H9 (cell line): Measurements from ENCODE around the gene PEX26. TPM values are rescaled to one million over a fixed set of nuclear protein-coding genes. Genes with fewer than 3 reads are reported as not detected.
"Not testable (repeated sequence)": the region's sequence is repeated elsewhere in the genome, so short reads cannot be mapped to it uniquely, and the experiment has no call there.

Experiments used
- DNase-seq: peaks from one replicate; pipeline ENCODE4 v3.0.0-alpha.2; 2017
- H2AFZ ChIP-seq: one replicate; pipeline ENCODE4 v1.6.1; 2013; ENCODE audit warnings: mild to moderate bottlenecking, low read length, control low read depth, moderate library complexity
- H2AK5ac ChIP-seq: 2 replicates; pipeline ENCODE4 v1.6.1; 2013; ENCODE audit warnings: low read length, control low read depth, mixed read lengths; ENCODE audit not compliant: insufficient read length
- H2BK120ac ChIP-seq: one replicate; pipeline ENCODE4 v1.6.1; 2013; ENCODE audit warnings: low read depth, mild to moderate bottlenecking, low read length, control low read depth, inconsistent platforms; ENCODE audit not compliant: poor library complexity, severe bottlenecking
- H2BK12ac ChIP-seq: 2 replicates; pipeline ENCODE4 v1.6.1; 2013; ENCODE audit warnings: low read length, control low read depth, mixed read lengths, low read depth; ENCODE audit not compliant: insufficient read length
- H2BK15ac ChIP-seq: 2 replicates; pipeline ENCODE4 v1.6.1; 2013; ENCODE audit warnings: low read depth, low read length, control low read depth
- H2BK20ac ChIP-seq: one replicate; pipeline ENCODE4 v1.6.1; 2013; ENCODE audit warnings: low read depth, mild to moderate bottlenecking, low read length, control low read depth, inconsistent platforms; ENCODE audit not compliant: poor library complexity, severe bottlenecking
- H2BK5ac ChIP-seq: 2 replicates; pipeline ENCODE4 v1.6.1; 2013; ENCODE audit warnings: low read length, control low read depth, mixed read lengths; ENCODE audit not compliant: insufficient read length
- H3K14ac ChIP-seq: 2 replicates; pipeline ENCODE4 v1.6.1; 2013; ENCODE audit warnings: low read length, control low read depth; ENCODE audit not compliant: insufficient read depth
- H3K18ac ChIP-seq: 2 replicates; pipeline ENCODE4 v1.6.1; 2013; ENCODE audit warnings: low read depth, mild to moderate bottlenecking, mixed read lengths, low read length, control low read depth; ENCODE audit not compliant: insufficient read length
- H3K23ac ChIP-seq: 2 replicates; pipeline ENCODE4 v1.6.1; 2013; ENCODE audit warnings: low read length, control low read depth, mixed read lengths, low read depth; ENCODE audit not compliant: insufficient read length
- H3K23me2 ChIP-seq: 2 replicates; pipeline ENCODE4 v1.6.1; 2013; ENCODE audit warnings: low read depth, mild to moderate bottlenecking, mixed read lengths, low read length, control low read depth; ENCODE audit not compliant: insufficient read length, poor library complexity, severe bottlenecking
- H3K27ac ChIP-seq: 2 replicates; pipeline ENCODE4 v1.5.1; 2013; ENCODE audit warnings: low read length, control low read depth, mixed read lengths, low read depth; ENCODE audit not compliant: insufficient read length
- H3K27me3 ChIP-seq: 2 replicates; pipeline ENCODE4 v1.6.1; 2013; ENCODE audit warnings: low read length, control low read depth, inconsistent platforms; ENCODE audit not compliant: insufficient read depth
- H3K4ac ChIP-seq: 2 replicates; pipeline ENCODE4 v1.6.1; 2013; ENCODE audit warnings: low read depth, mild to moderate bottlenecking, control low read depth, inconsistent platforms, low read length, moderate library complexity
- H3K4me1 ChIP-seq: 2 replicates; pipeline ENCODE4 v1.6.1; 2013; ENCODE audit warnings: low read length, control low read depth, inconsistent platforms; ENCODE audit not compliant: insufficient read depth
- H3K4me2 ChIP-seq: 2 replicates; pipeline ENCODE4 v1.6.1; 2013; ENCODE audit warnings: low read length, control low read depth, mixed read lengths; ENCODE audit not compliant: insufficient read length, insufficient read depth
- H3K56ac ChIP-seq: 2 replicates; pipeline ENCODE4 v1.6.1; 2013; ENCODE audit warnings: low read depth, mild to moderate bottlenecking, mixed read lengths, low read length, control low read depth; ENCODE audit not compliant: insufficient read length
- H3K79me1 ChIP-seq: 2 replicates; pipeline ENCODE4 v1.6.1; 2013; ENCODE audit warnings: low read depth, mild to moderate bottlenecking, moderate library complexity, low read length, control low read depth, inconsistent platforms; ENCODE audit not compliant: insufficient read depth, poor library complexity, severe bottlenecking
- H3K79me2 ChIP-seq: 2 replicates; pipeline ENCODE4 v1.6.1; 2013; ENCODE audit warnings: low read length, control low read depth, inconsistent platforms; ENCODE audit not compliant: insufficient read depth
- H3K9ac ChIP-seq: 2 replicates; pipeline ENCODE4 v1.6.1; 2013; ENCODE audit warnings: low read length, control low read depth, mixed read lengths; ENCODE audit not compliant: insufficient read length; ENCODE audit errors: extremely low read depth
- H3K9me3 ChIP-seq: one replicate; pipeline ENCODE4 v1.6.1; 2013; ENCODE audit warnings: low read depth, low read length, inconsistent platforms; ENCODE audit not compliant: control insufficient read depth
- H3T11ph ChIP-seq: one replicate; pipeline ENCODE4 v1.6.1; 2013; ENCODE audit warnings: mild to moderate bottlenecking, low read length, control low read depth, inconsistent platforms
- H4K20me1 ChIP-seq: one replicate; pipeline ENCODE4 v1.6.1; 2013; ENCODE audit not compliant: control insufficient read depth, insufficient read length, insufficient read depth
- H4K5ac ChIP-seq: 2 replicates; pipeline ENCODE4 v1.6.1; 2013; ENCODE audit warnings: low read depth, mild to moderate bottlenecking, mixed read lengths, low read length, control low read depth; ENCODE audit not compliant: insufficient read length
- H4K8ac ChIP-seq: replicated peaks from 2 replicates; pipeline ENCODE4 v1.6.1; 2013; ENCODE audit warnings: low read length, control low read depth, mixed read lengths, low read depth; ENCODE audit not compliant: insufficient read length
- H4K91ac ChIP-seq: 2 replicates; pipeline ENCODE4 v1.6.1; 2013; ENCODE audit warnings: low read depth, mild to moderate bottlenecking, moderate library complexity, mixed read lengths, low read length, control low read depth; ENCODE audit not compliant: insufficient read length
- H3K27ac Mint-ChIP-seq, 3 experiments: 2 replicates in 2 of 3; 3 replicates in 1 of 3; pipeline ENCODE4 v1.8.0; 2020 to 2021; ENCODE audit warnings: mixed read lengths in 3 of 3, mild to moderate bottlenecking in 1 of 3, moderate library complexity in 1 of 3
- H3K27me3 Mint-ChIP-seq: 2 replicates; pipeline ENCODE4 v1.8.0; 2021; ENCODE audit warnings: low read depth, mild to moderate bottlenecking, moderate library complexity, mixed read lengths
- H3K36me3 Mint-ChIP-seq, 3 experiments: 2 replicates in 2 of 3; 3 replicates in 1 of 3; pipeline ENCODE4 v1.8.0; 2020 to 2021; ENCODE audit warnings: low read depth in 3 of 3, mixed read lengths in 3 of 3; ENCODE audit not compliant: insufficient read depth in 1 of 3
- H3K4me1 Mint-ChIP-seq, 2 experiments: 2 replicates each; pipeline ENCODE4 v1.8.0; 2020; ENCODE audit warnings: mixed read lengths in 2 of 2
- H3K4me3 Mint-ChIP-seq, 2 experiments: 2 replicates in 1 of 2; 3 replicates in 1 of 2; pipeline ENCODE4 v1.8.0; 2020 to 2021; ENCODE audit warnings: mild to moderate bottlenecking in 2 of 2, mixed read lengths in 2 of 2, moderate library complexity in 1 of 2
- H3K9me3 Mint-ChIP-seq, 2 experiments: 2 replicates in 1 of 2; 3 replicates in 1 of 2; pipeline ENCODE4 v1.8.0; 2020; ENCODE audit warnings: mild to moderate bottlenecking in 2 of 2, mixed read lengths in 2 of 2, moderate library complexity in 1 of 2
- WGBS: extraction: QIAGEN DNeasy Blood & Tissue Kit; methylation state at CpG from one replicate; pipeline ENCODE4 v1.1.7; 2013; ENCODE audit warnings: missing lambda C conversion rate, low lambda C conversion rate, mixed read lengths; ENCODE audit not compliant: insufficient read length; ENCODE audit errors: extremely low coverage; 5-methylcytosine and 5-hydroxymethylcytosine counted together
- total RNA-seq: library from RNA; stranded (reverse); gene quantifications from 2 replicates; pipeline ENCODE4 v1.2.1, GENCODE V29; 2021
- TF ChIP-seq, protein P1 (sequence below): fragments of 200-600 bp; sonication (generic); conservative IDR thresholded peaks from 3 replicates; pipeline ENCODE4 v1.8.0; 2021; ENCODE audit warnings: antibody characterized with exemption, mild to moderate bottlenecking

Gene PEX26
- total RNA-seq, 1 experiment from 2014 or later = 35.4 TPM

DNA sequence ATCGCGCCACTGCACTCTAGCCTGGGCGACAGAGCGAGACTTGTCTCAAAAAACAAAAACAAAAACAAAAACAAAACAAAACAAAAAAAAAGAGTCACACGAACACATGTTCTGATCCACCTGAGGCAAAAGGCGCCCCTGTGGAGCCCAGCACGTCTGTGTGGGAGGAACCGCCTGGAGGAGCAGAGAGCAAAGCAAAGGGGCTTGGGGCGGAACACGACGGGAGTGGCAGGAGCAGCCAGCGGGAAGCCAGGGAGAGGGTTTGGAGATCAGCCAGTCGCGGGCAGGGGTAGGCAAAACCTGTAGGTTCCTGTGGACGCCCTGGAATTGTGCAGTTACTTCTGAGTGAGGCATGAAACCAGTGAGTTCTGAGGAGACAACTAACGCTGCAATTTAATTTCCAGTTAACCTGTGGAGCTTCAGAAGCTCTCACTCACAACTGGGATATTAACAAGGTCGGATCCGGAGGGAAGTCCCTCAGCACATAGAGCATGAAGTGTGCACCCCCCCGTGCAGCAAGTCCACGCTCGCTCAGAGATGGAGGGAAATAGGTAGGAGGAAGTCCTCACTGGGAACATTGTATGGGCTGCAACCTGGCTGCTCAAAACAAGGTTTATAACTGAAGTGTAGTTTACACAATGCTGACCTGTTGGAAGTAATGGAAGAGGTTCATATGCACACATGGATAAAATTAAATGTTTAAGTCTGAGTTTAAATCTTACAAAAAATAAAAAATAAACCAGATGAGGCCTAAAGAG is 59.0 kb downstream of the PEX26 start:
- H3K18ac ChIP-seq = no peak overlapping the region
- H3K4me3 Mint-ChIP-seq = no peak overlapping the region
- TF ChIP-seq, protein P1, sequence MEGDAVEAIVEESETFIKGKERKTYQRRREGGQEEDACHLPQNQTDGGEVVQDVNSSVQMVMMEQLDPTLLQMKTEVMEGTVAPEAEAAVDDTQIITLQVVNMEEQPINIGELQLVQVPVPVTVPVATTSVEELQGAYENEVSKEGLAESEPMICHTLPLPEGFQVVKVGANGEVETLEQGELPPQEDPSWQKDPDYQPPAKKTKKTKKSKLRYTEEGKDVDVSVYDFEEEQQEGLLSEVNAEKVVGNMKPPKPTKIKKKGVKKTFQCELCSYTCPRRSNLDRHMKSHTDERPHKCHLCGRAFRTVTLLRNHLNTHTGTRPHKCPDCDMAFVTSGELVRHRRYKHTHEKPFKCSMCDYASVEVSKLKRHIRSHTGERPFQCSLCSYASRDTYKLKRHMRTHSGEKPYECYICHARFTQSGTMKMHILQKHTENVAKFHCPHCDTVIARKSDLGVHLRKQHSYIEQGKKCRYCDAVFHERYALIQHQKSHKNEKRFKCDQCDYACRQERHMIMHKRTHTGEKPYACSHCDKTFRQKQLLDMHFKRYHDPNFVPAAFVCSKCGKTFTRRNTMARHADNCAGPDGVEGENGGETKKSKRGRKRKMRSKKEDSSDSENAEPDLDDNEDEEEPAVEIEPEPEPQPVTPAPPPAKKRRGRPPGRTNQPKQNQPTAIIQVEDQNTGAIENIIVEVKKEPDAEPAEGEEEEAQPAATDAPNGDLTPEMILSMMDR = no peak
- H3K9me3 Mint-ChIP-seq = peaks cover 8% of the 10 kb centered on the region in 2 experiments; a peak in 4 of 5 replicates
- no peak for DNase-seq
- no peaks in the 10 kb centered on the region for H4K20me1 ChIP-seq
- H4K91ac ChIP-seq = no peak overlapping the region
- H3K14ac ChIP-seq = no peak overlapping the region
- H3K79me1 ChIP-seq = no peaks in the 10 kb centered on the region
- H2BK20ac ChIP-seq = no peak overlapping the region
- no peak overlapping the region for H3K4ac ChIP-seq
- no peaks in the 10 kb centered on the region for H3K79me2 ChIP-seq
- H2AK5ac ChIP-seq = no peak overlapping the region
- H3K4me1 Mint-ChIP-seq = peaks cover 3 to 14% of the 10 kb centered on the region in 2 experiments; a peak in 3 of 4 replicates
- H3K9ac ChIP-seq = no peak overlapping the region
- H3K36me3 Mint-ChIP-seq = peaks cover under 1 to 4% (median 3%) of the 10 kb centered on the region in 3 experiments; a peak in 4 of 7 replicates
- H3K9me3 ChIP-seq = no peaks in the 10 kb centered on the region
- H2BK12ac ChIP-seq = no peak overlapping the region
- no peak overlapping the region for H3T11ph ChIP-seq
- H4K8ac ChIP-seq = no peak overlapping the region
- H3K23ac ChIP-seq = no peak overlapping the region
- no peak overlapping the region for H3K27ac ChIP-seq
- H2BK120ac ChIP-seq = no peak overlapping the region
- H3K27me3 ChIP-seq = no peaks in the 10 kb centered on the region
- H2BK15ac ChIP-seq = no peak overlapping the region
- no CpG with 5 or more reads among the region's 21 CpGs for WGBS
- no peaks in the 10 kb centered on the region for H3K23me2 ChIP-seq
- no peak overlapping the region for H2BK5ac ChIP-seq
- H3K27me3 Mint-ChIP-seq = peaks cover 8% of the 10 kb centered on the region
- no peak overlapping the region for H3K4me2 ChIP-seq
- no peak overlapping the region for H4K5ac ChIP-seq
- peak overlapping the region in 1 of 3 experiments; percentile 78; a peak in 3 of 7 replicates for H3K27ac Mint-ChIP-seq
- no peak overlapping the region for H3K56ac ChIP-seq
- H3K4me1 ChIP-seq = peaks cover 5% of the 10 kb centered on the region; the same call in 1 of the 2 replicates
- H2AFZ ChIP-seq = no peak overlapping the region

DNA sequence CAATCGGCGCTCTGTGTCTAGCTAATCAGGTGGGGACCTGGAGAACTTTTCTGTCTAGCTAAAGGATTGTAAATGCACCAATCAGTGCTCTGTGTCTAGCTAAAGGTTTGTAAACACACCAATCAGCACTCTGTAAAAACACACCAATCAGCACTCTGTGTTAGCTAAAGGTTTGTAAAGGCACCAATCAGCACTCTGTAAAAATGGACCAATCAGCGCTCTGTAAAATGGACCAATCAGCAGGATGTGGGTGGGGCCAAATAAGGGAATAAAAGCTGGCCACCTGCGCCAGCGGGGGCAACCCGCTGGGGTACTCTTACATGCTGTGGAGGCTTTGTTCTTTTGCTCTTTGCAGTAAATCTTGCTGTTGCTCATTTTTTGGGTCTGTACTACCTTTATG is 63.2 kb downstream of the PEX26 start:
- not testable (repeated sequence) for H3K27me3 ChIP-seq, H2BK5ac ChIP-seq, H3K27me3 Mint-ChIP-seq, H3K4me3 Mint-ChIP-seq, H3K23me2 ChIP-seq, H3K27ac ChIP-seq, H3K36me3 Mint-ChIP-seq, H3K14ac ChIP-seq, H3T11ph ChIP-seq, H2BK120ac ChIP-seq, H3K18ac ChIP-seq, H3K79me1 ChIP-seq, H3K9me3 ChIP-seq, H2AFZ ChIP-seq, H2BK12ac ChIP-seq, H3K23ac ChIP-seq, H3K4me1 Mint-ChIP-seq, DNase-seq, H2BK15ac ChIP-seq, H4K5ac ChIP-seq, H3K4me2 ChIP-seq, H2BK20ac ChIP-seq, H4K91ac ChIP-seq, H3K4ac ChIP-seq, H3K79me2 ChIP-seq, H4K8ac ChIP-seq, H3K9ac ChIP-seq, H2AK5ac ChIP-seq, H3K56ac ChIP-seq, H4K20me1 ChIP-seq, H3K4me1 ChIP-seq
- H3K27ac Mint-ChIP-seq = peak overlapping the region in 1 of 3 experiments; percentile 74; a peak in 1 of 7 replicates
- no CpG with 5 or more reads among the region's 6 CpGs for WGBS
- peaks cover 10 to 15% of the 10 kb centered on the region in 2 experiments; a peak in 4 of 5 replicates for H3K9me3 Mint-ChIP-seq
